ENCODE measurements around the gene ARSG. TPM values are rescaled to one million over a fixed set of nuclear protein-coding genes. Genes with fewer than 3 reads are reported as not detected.

The ARSG gene
- total and polyA plus RNA-seq, 2 of the 4 experiments (the other 2 are of a cell fraction) = 2.9 to 3.0 TPM

DNA sequence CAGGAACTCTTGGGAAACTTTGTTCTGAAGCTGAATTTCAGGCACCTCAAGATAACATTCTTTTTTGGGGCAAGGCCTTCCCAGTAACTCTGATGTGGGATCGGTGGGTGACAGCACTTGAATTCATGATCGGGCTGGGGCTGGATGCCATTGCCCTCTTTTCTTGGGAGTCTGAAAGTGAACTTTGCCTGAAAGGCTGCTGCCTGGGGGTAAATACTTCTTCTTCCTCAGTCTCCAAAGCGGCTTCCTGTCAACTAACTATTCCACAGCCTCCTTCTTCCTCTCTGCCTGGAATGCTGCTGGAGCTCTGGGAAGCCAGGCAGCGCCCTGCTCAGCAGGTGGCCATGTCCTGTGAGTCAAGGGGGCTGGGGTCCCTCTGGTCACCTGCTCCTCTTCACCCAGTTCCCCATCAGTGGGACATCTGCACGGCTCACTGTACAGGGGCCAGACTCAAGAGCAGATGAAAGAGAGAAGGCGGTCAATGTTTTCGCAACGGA is 86.5 kb downstream of the ARSG start:
- Histone ChIP-seq H3K9me3 (ENCODE audit: control insufficient read depth, insufficient read depth, low read length) (no peaks in the 10 kb centered on the region), H3K27me3 (ENCODE audit: control insufficient read depth, insufficient read depth, low read length) (no peaks in the 10 kb centered on the region), H3K14ac (replicated peaks; ENCODE audit: low read depth, low read length) (peak overlapping the region; percentile 79), H2BK15ac (ENCODE audit: low read depth, low read length) (peak overlapping the region; percentile 90; the same call in 1 of the 3 replicates), H4K91ac (ENCODE audit: insufficient read depth, low read depth, low read length) (peak overlapping the region; percentile 94), H2AFZ (replicated peaks; ENCODE audit: low read length, poor library complexity) (peak overlapping the region; percentile 84), H2BK120ac (ENCODE audit: low read depth, low read length) (peak overlapping the region; percentile 89), H3K4me1 (ENCODE audit: control insufficient read depth, insufficient read depth, low read length) (peaks cover 23% of the 10 kb centered on the region), H4K8ac (ENCODE audit: low read depth in 2 of 2, low read length in 2 of 2) (peak overlapping the region; percentile 81 to 90), H3K9me1 (ENCODE audit: insufficient read depth, low read length) (peaks cover 24% of the 10 kb centered on the region), H3K79me1 (ENCODE audit: low read depth in 1 of 2, low read length in 2 of 2) (no peaks in the 10 kb centered on the region), H3K18ac (ENCODE audit: low read depth, low read length) (peak overlapping the region; percentile 69), H3K27ac (ENCODE audit: insufficient read depth, low read length) (peak overlapping the region; percentile 93), H3K4me3 (ENCODE audit: insufficient read depth, low read depth, low read length) (no peak overlapping the region), H4K20me1 (ENCODE audit: insufficient read depth, low read length) (no peaks in the 10 kb centered on the region), H2BK5ac (ENCODE audit: low read depth, low read length, poor library complexity, severe bottlenecking) (peak overlapping the region; percentile 91), H2AK5ac (ENCODE audit: low read depth, low read length) (peak overlapping the region; percentile 88), H3K36me3 (ENCODE audit: control insufficient read depth, insufficient read depth, low read length) (no peaks in the 10 kb centered on the region), H3K56ac (ENCODE audit: extremely low read depth, insufficient read depth, low read length) (peak overlapping the region; percentile 71), H3K4me2 (ENCODE audit: low read depth, low read length) (peak overlapping the region; percentile 52), H4K5ac (ENCODE audit: low read depth, low read length) (peak overlapping the region; percentile 80), H2AK9ac (replicated peaks; ENCODE audit: low read depth, low read length, poor library complexity) (peak overlapping the region; percentile 65), H3K9ac (ENCODE audit: low read depth, low read length) (peak overlapping the region; percentile 58), H3K23ac (ENCODE audit: low read depth, low read length) (peak overlapping the region; percentile 79; the same call in 1 of the 2 replicates), H2BK20ac (ENCODE audit: low read depth, low read length) (peak overlapping the region; percentile 86), H3K4ac (ENCODE audit: low read depth, low read length) (peak overlapping the region; percentile 94)
- TF ChIP-seq MXI1 (IDR thresholded peaks at IDR 0.05; ENCODE audit: borderline replicate concordance, low read depth, low read length) (no peak), RCOR1 (IDR thresholded peaks at IDR 0.05; ENCODE audit: insufficient replicate concordance, low read length) (no peak), MAZ (IDR thresholded peaks at IDR 0.05; ENCODE audit: borderline replicate concordance, low read depth, low read length) (no peak), RAD21 (IDR thresholded peaks at IDR 0.05; ENCODE audit: low read length) (no peak; the same call in 1 of the 2 replicates), POLR2A (IDR thresholded peaks at IDR 0.05; ENCODE audit: low read depth, low read length) (no peak), CHD1 (IDR thresholded peaks at IDR 0.05; ENCODE audit: low read depth, low read length) (no peak), BHLHE40 (IDR thresholded peaks at IDR 0.05; ENCODE audit: low read depth, low read length) (no peak)
- TF ChIP-seq, protein P1, sequence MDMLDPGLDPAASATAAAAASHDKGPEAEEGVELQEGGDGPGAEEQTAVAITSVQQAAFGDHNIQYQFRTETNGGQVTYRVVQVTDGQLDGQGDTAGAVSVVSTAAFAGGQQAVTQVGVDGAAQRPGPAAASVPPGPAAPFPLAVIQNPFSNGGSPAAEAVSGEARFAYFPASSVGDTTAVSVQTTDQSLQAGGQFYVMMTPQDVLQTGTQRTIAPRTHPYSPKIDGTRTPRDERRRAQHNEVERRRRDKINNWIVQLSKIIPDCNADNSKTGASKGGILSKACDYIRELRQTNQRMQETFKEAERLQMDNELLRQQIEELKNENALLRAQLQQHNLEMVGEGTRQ (IDR thresholded peaks at IDR 0.05; ENCODE audit: low read depth, low read length) = no peak
- BruUV-seq (replicated peaks) = TSS peak; percentile 57
- POLR2A ChIA-PET (ENCODE audit: unreplicated experiment) = no interaction called here
- 42% methylated on average over 2 of the region's 8 CpGs; no CpG with 5 or more reads in 1 of the 2 experiments for WGBS, 2 experiments (ENCODE audit: extremely low coverage in 2 of 2, insufficient read length in 1 of 2)
- no peak for DNase-seq
- CTCF ChIA-PET = no interaction called here
- ATAC-seq (ENCODE audit: low read depth) = peak; percentile 3
- dilution Hi-C loops (cut with HindIII; ENCODE audit: low sequenced_read_pairs, unreplicated experiment) = no loop called here
- in situ Hi-C loops (cut with MboI; ENCODE audit: low sequenced_read_pairs) = no loop called here
- intact Hi-C loops (cut with micrococcal nuclease) = no loop called here

All from IMR-90 (cell line).